Measurements from ENCODE around the gene GPD1.

DNA sequence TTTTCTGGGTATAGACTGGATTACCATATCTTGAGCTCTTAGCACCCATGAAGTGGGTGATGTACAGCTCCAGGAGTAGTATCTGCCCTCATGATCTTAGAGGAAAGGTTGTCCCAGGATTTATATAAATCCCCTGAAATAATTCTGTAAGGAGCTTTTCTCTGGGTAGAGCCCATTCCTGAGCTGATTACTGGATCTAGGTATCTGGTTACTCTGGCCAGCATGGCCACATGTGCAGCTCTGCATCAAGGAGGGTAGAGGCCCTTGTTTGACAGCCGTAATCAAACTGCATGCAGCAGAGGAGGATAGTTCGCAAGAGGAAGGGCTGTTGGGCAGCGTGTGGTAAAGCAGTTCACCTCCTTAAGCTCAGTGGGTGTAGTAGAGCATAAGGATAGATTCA lies 16.7 kb downstream of the GPD1 start:
- TF ChIP-seq EZH2 (IDR thresholded peaks at IDR 0.05): no peak
- TF ChIP-seq POLR2AphosphoS5 (IDR thresholded peaks at IDR 0.05; ENCODE audit: borderline replicate concordance, low read depth, low read length): no peak
- TF ChIP-seq FOXP2 (optimal IDR thresholded peaks at IDR 0.05; ENCODE audit: control extremely low read depth, extremely low read length, insufficient read depth): no peak

Measured in SK-N-MC (cell line).